A549 (cell line): ENCODE results near the gene PAEP. TPM values are rescaled to one million over a fixed set of nuclear protein-coding genes. Genes with fewer than 3 reads are reported as not detected.

ENCODE experiments used
- ATAC-seq, 2 experiments: fragments of 200-7000 bp in 1 of 2; fragments of >200 bp in 1 of 2; cut with Nextera tagmentation in 1 of 2; cut with Tn5 transposase in 1 of 2; 3 replicates each; pipeline versions ENCODE4 v1.8.0 to v1.9.1; 2018 to 2020; ENCODE audit warnings: mild to moderate bottlenecking in 1 of 2, moderate library complexity in 1 of 2
- CTCF ChIA-PET: fragments of 300-600 bp; sonication (Branson Sonifier 250); formaldehyde crosslinking; extraction: SDS; loops from one replicate; lab custom pipeline; 2021; ENCODE audit warnings: antibody characterized with exemption, inconsistent platforms; lab: Yijun Ruan, JAX
- POLR2A ChIA-PET: fragments of 350-600 bp; formaldehyde crosslinking; extraction: SDS; loops from one replicate; lab custom pipeline; 2021; ENCODE audit warnings: antibody characterized with exemption, inconsistent platforms; lab: Yijun Ruan, JAX
- DNase-seq, 2 experiments: peaks; one replicate each; pipeline versions ENCODE4 v3.0.0 to v3.0.0-alpha.2; 2011 to 2016; ENCODE audit warnings: low read depth in 1 of 2, low spot score in 1 of 2
- FAIRE-seq: peaks from 2 replicates; lab custom pipeline; 2011; peaks lifted over from hg19 to GRCh38; lab: Jason Lieb, UNC
- H3K27ac ChIP-seq, 2 experiments: fragments of >200 bp; sonication (Bioruptor Twin); formaldehyde crosslinking; 3 replicates each; pipeline ENCODE4 v1.5.1; 2016 to 2017
- H3K4me1 ChIP-seq: fragments of >200 bp; sonication (Bioruptor Twin); formaldehyde crosslinking; 3 replicates; pipeline ENCODE4 v1.6.1; 2016
- H3K4me2 ChIP-seq: fragments of >200 bp; sonication (Bioruptor Twin); formaldehyde crosslinking; 3 replicates; pipeline ENCODE4 v1.6.1; 2016
- H3K4me3 ChIP-seq: fragments of >200 bp; sonication (Bioruptor Twin); formaldehyde crosslinking; 3 replicates; pipeline ENCODE4 v1.5.1; 2016
- H3K9me3 ChIP-seq: fragments of >200 bp; sonication (Bioruptor Twin); formaldehyde crosslinking; 3 replicates; pipeline ENCODE4 v1.6.1; 2016
- CHD4 ChIP-seq: fragments of 200-600 bp; sonication (generic); IDR thresholded peaks from 2 replicates; pipeline ENCODE4 v1.6.1; 2016; ENCODE audit warnings: antibody characterized with exemption, mild to moderate bottlenecking, borderline replicate concordance
- HDAC2 ChIP-seq: fragments of 200-600 bp; sonication (generic); IDR thresholded peaks from 2 replicates; pipeline ENCODE4 v1.6.1; 2016
- HMGXB4 ChIP-seq: fragments of 250-450 bp; sonication (Bioruptor Pico); IDR thresholded peaks from 2 replicates; pipeline ENCODE4 v1.5.0; 2021; ENCODE audit warnings: mild to moderate bottlenecking, moderate library complexity, borderline replicate concordance
- RFX5 ChIP-seq: fragments of 450-650 bp; IDR thresholded peaks from 2 replicates; pipeline ENCODE4 v1.7.1; 2014; ENCODE audit warnings: antibody characterized with exemption, mild to moderate bottlenecking, moderate library complexity
- ZC3H11A ChIP-seq: fragments of 450-650 bp; IDR thresholded peaks from 2 replicates; pipeline ENCODE4 v1.6.1; 2014; ENCODE audit warnings: antibody characterized with exemption, mild to moderate bottlenecking
- WGBS: methylation state at CpG from one replicate; pipeline ENCODE4 v1.1.6; 2017; ENCODE audit errors: missing lambda C conversion rate; 5-methylcytosine and 5-hydroxymethylcytosine counted together
- polyA plus RNA-seq, 4 experiments: library from polyadenylated mRNA; depleted of rRNA in 3 of 4; stranded (reverse); fragments of >200 nt; fragmentation: RNase III in 1 of 4; extraction: RNeasy Plus Mini Kit Qiagen cat#74134 plus additional on column Dnase treatment in 1 of 4; gene quantifications; 2 replicates in 3 of 4; 3 replicates in 1 of 4; pipeline ENCODE4 v1.2.3, GENCODE V29; 2011 to 2017
- TF ChIP-seq, protein P1 (sequence below): fragments of >200 bp; sonication (Bioruptor Twin); formaldehyde crosslinking; IDR thresholded peaks from 3 replicates; pipeline ENCODE4 v1.5.1; 2016
- TF ChIP-seq, protein P2 (sequence below): fragments of >200 bp; sonication (Bioruptor Twin); formaldehyde crosslinking; IDR thresholded peaks from 3 replicates; pipeline ENCODE4 v1.6.1; 2016

The PAEP gene
- polyA plus RNA-seq, 2 of the 4 experiments (the other 2 are of a cell fraction): not detected

- H3K9me3 ChIP-seq: no peaks in the 10 kb centered on the region
- no peaks in the 10 kb centered on the region for H3K4me1 ChIP-seq
- DNase-seq: no peak
- H3K27ac ChIP-seq: no peak overlapping the region
- no peak for FAIRE-seq
- ChIA-PET CTCF (interaction anchor here (0.9 to 6.9 kb wide), 2 partner anchors 10 to 202 kb away, joined by 3 to 55 read pairs; no protein-coding TSS in a partner anchor), POLR2A (no interaction called here)
- H3K4me3 ChIP-seq: no peak overlapping the region
- peak in 1 of 2 experiments; percentile 8; a peak in 1 of 6 replicates for ATAC-seq
- H3K4me2 ChIP-seq: no peak overlapping the region
- WGBS: 60% methylated on average over 31 of the region's 34 CpGs
- TF ChIP-seq RFX5: no peak
Measured at GRCh38 chr9:135613946-135614805, 52.6 kb downstream of the PAEP start.

DNA sequence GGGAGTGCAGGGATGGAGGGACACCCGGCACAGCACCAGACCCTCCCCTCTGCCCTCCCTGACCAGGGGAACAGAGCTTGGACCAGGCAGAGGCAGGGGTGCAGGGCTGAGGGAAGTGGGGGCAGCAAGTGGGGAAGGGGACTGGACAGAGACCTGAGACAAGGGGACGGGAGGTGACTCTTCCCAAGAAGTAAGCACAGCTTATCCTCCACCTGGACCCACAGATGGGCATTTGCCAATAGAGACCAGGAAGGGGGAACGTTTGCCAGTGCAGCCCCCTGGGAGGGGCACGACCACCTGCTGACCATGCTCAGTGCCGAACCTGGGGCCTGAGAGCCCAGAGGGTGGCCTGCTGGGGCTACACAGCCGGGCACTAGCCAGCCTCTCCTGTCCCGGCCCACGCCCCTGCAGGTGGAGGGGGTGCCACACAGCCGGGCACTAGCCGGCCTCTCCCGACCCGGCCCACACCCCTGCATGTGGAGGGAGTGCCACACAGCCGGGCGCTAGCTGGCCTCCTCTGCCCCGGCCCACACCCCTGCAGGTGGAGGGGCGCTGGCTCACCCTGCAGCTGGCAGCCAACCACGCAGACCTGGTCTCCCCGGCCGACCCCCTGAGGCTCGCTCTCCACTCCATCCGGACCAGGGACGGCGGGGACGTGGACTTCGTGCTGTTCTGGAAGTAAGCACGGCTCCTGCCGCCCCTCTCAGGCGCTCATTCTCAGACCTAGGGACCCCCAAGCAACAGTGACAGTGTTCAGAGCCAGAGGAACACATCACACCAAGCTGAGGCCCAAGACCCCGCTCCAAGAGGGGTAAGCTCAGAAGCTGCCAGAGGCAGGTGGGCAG lies 53.5 kb downstream of the PAEP start:
- FAIRE-seq (no peak), ATAC-seq (peak in 1 of 2 experiments; percentile 10; a peak in 2 of 6 replicates), DNase-seq (no peak)
- POLR2A ChIA-PET: no interaction called here
- no peak overlapping the region for H3K27ac ChIP-seq
- H3K4me2 ChIP-seq: no peak overlapping the region
- 65% methylated on average over 14 of the region's 29 CpGs for WGBS
- CTCF ChIA-PET: interaction anchor here (0.9 to 6.9 kb wide), 5 partner anchors 9 to 203 kb away, joined by 3 to 55 read pairs (median 4); no protein-coding TSS in a partner anchor
- H3K4me3 ChIP-seq: no peak overlapping the region
- TF ChIP-seq HMGXB4 (CRISPR knock-in tag): no peak
- TF ChIP-seq HDAC2: no peak
- no peaks in the 10 kb centered on the region for H3K4me1 ChIP-seq
- H3K9me3 ChIP-seq: no peaks in the 10 kb centered on the region

GRCh38 chr9:135615666-135616618 lies 54.4 kb downstream of the PAEP start:
- WGBS: 49% methylated on average over 20 of the region's 31 CpGs
- TF ChIP-seq ZC3H11A (no peak), CHD4 (no peak)
- TF ChIP-seq, protein P1, sequence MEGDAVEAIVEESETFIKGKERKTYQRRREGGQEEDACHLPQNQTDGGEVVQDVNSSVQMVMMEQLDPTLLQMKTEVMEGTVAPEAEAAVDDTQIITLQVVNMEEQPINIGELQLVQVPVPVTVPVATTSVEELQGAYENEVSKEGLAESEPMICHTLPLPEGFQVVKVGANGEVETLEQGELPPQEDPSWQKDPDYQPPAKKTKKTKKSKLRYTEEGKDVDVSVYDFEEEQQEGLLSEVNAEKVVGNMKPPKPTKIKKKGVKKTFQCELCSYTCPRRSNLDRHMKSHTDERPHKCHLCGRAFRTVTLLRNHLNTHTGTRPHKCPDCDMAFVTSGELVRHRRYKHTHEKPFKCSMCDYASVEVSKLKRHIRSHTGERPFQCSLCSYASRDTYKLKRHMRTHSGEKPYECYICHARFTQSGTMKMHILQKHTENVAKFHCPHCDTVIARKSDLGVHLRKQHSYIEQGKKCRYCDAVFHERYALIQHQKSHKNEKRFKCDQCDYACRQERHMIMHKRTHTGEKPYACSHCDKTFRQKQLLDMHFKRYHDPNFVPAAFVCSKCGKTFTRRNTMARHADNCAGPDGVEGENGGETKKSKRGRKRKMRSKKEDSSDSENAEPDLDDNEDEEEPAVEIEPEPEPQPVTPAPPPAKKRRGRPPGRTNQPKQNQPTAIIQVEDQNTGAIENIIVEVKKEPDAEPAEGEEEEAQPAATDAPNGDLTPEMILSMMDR: 0 out of 3 replicates have a peak, but pooled peaks have one; percentile 7
- TF ChIP-seq, protein P2, sequence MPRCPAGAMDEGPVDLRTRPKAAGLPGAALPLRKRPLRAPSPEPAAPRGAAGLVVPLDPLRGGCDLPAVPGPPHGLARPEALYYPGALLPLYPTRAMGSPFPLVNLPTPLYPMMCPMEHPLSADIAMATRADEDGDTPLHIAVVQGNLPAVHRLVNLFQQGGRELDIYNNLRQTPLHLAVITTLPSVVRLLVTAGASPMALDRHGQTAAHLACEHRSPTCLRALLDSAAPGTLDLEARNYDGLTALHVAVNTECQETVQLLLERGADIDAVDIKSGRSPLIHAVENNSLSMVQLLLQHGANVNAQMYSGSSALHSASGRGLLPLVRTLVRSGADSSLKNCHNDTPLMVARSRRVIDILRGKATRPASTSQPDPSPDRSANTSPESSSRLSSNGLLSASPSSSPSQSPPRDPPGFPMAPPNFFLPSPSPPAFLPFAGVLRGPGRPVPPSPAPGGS: no peak
- ATAC-seq (peak; percentile 34 to 71; a peak in 4 of 6 replicates), DNase-seq (no peak), FAIRE-seq (no peak)
- Histone ChIP-seq H3K27ac (no peak overlapping the region), H3K4me1 (no peaks in the 10 kb centered on the region), H3K4me2 (no peak overlapping the region), H3K4me3 (no peak overlapping the region), H3K9me3 (no peaks in the 10 kb centered on the region)
- ChIA-PET POLR2A (no interaction called here), CTCF (interaction anchor here (0.9 to 6.9 kb wide), 5 partner anchors 9 to 21 kb away, joined by 3 to 55 read pairs (median 4); no protein-coding TSS in a partner anchor)

Other genes with a start within 250 kb of the PAEP start
- gene PPP1R26, start 82.0 kb upstream of the PAEP start, polyA plus RNA-seq (2011; rRNA removed): 7.4 and 8.5 TPM in 2 replicates
- 10.9 to 12.7 TPM (median 11.4 TPM) in 3 replicates for gene PPP1R26, start 82.0 kb upstream of the PAEP start, polyA plus RNA-seq (2017; fragmentation: RNase III; extraction: RNeasy Plus Mini Kit Qiagen cat#74134 plus additional on column Dnase treatment)
- gene MRPS2, start 61.1 kb upstream of the PAEP start, polyA plus RNA-seq (2011; rRNA removed): 66.9 and 75.5 TPM in 2 replicates
- gene MRPS2, start 61.1 kb upstream of the PAEP start, polyA plus RNA-seq (2017; fragmentation: RNase III; extraction: RNeasy Plus Mini Kit Qiagen cat#74134 plus additional on column Dnase treatment): 85.3 to 93.2 TPM (median 90.1 TPM) in 3 replicates
- gene LCN1, start 40.3 kb upstream of the PAEP start, polyA plus RNA-seq (2011; rRNA removed): not detected in 2 replicates
- not detected in 3 replicates for gene LCN1, start 40.3 kb upstream of the PAEP start, polyA plus RNA-seq (2017; fragmentation: RNase III; extraction: RNeasy Plus Mini Kit Qiagen cat#74134 plus additional on column Dnase treatment)
- gene OBP2A, start 15.6 kb upstream of the PAEP start, polyA plus RNA-seq (2011; rRNA removed): not detected in 2 replicates
- not detected in 3 replicates for gene OBP2A, start 15.6 kb upstream of the PAEP start, polyA plus RNA-seq (2017; fragmentation: RNase III; extraction: RNeasy Plus Mini Kit Qiagen cat#74134 plus additional on column Dnase treatment)
- not detected in 2 replicates for gene GLT6D1, start 77.8 kb downstream of the PAEP start, polyA plus RNA-seq (2011; rRNA removed)
- gene GLT6D1, start 77.8 kb downstream of the PAEP start, polyA plus RNA-seq (2017; fragmentation: RNase III; extraction: RNeasy Plus Mini Kit Qiagen cat#74134 plus additional on column Dnase treatment): not detected in 3 replicates
- gene LCN9, start 101.6 kb downstream of the PAEP start, polyA plus RNA-seq (2011; rRNA removed): not detected in 2 replicates
- gene LCN9, start 101.6 kb downstream of the PAEP start, polyA plus RNA-seq (2017; fragmentation: RNase III; extraction: RNeasy Plus Mini Kit Qiagen cat#74134 plus additional on column Dnase treatment): not detected in 3 replicates
- gene SOHLH1, start 137.7 kb downstream of the PAEP start, polyA plus RNA-seq (2011; rRNA removed): not detected in 2 replicates
- not detected in 3 replicates for gene SOHLH1, start 137.7 kb downstream of the PAEP start, polyA plus RNA-seq (2017; fragmentation: RNase III; extraction: RNeasy Plus Mini Kit Qiagen cat#74134 plus additional on column Dnase treatment)
- gene KCNT1, start 140.4 kb downstream of the PAEP start, polyA plus RNA-seq (2011; rRNA removed): not detected in 2 replicates
- not detected in 3 replicates for gene KCNT1, start 140.4 kb downstream of the PAEP start, polyA plus RNA-seq (2017; fragmentation: RNase III; extraction: RNeasy Plus Mini Kit Qiagen cat#74134 plus additional on column Dnase treatment)